HepG2 (cell line): ENCODE results near the gene CCT3. TPM values are rescaled to one million over a fixed set of nuclear protein-coding genes. Genes with fewer than 3 reads are reported as not detected.

Source experiments
- ATAC-seq: fragments of 200-7000 bp; cut with Tn5 transposase; 3 replicates; pipeline ENCODE4 v1.9.1; 2020; ENCODE audit warnings: mild to moderate bottlenecking, moderate library complexity
- BruUV-seq: library from RNA; stranded (reverse); fragments of 400-500 nt; replicated peaks from 2 replicates; lab custom pipeline; 2021; lab: Mats Ljungman, UMichigan
- CTCF ChIA-PET: fragments of 300-600 bp; formaldehyde crosslinking; extraction: SDS; loops from one replicate; lab custom pipeline; 2021; ENCODE audit warnings: low total read pairs, inconsistent platforms, low intra/inter-chr PET ratio; lab: Yijun Ruan, JAX
- POLR2A ChIA-PET: fragments of 350-600 bp; sonication (Branson Sonifier 250); formaldehyde crosslinking; loops from one replicate; lab custom pipeline; 2020; ENCODE audit warnings: antibody characterized with exemption, inconsistent platforms; lab: Yijun Ruan, JAX
- DNase-seq: peaks from one replicate; pipeline ENCODE4 v3.0.0-alpha.2; 2015; ENCODE audit warnings: low spot score
- FAIRE-seq: peaks from 3 replicates; lab custom pipeline; 2011; peaks lifted over from hg19 to GRCh38; lab: Jason Lieb, UNC
- H2AFZ ChIP-seq: one replicate; pipeline ENCODE4 v1.6.1; 2011; ENCODE audit warnings: low read length, inconsistent platforms
- H3K27ac ChIP-seq: fragments of 300-600 bp; 3 replicates; pipeline ENCODE4 v1.8.0; 2011; ENCODE audit warnings: mixed run types, mild to moderate bottlenecking, mixed read lengths, low read length, inconsistent platforms; ENCODE audit not compliant: insufficient read depth; ENCODE audit errors: extremely low read length
- H3K27me3 ChIP-seq, 2 experiments: fragments of 200-600 bp in 1 of 2; 2 replicates in 1 of 2; 3 replicates in 1 of 2; pipeline versions ENCODE4 v1.6.0 to v1.8.0; 2011; ENCODE audit warnings: low read length in 2 of 2, mild to moderate bottlenecking in 2 of 2, moderate library complexity in 2 of 2, inconsistent platforms in 1 of 2; ENCODE audit not compliant: insufficient read depth in 2 of 2, control insufficient read depth in 1 of 2
- H3K36me3 ChIP-seq, 2 experiments: fragments of 200-600 bp in 1 of 2; replicated peaks in 1 of 2; 2 replicates in 1 of 2; 3 replicates in 1 of 2; pipeline versions ENCODE4 v1.5.1 to v1.8.0; 2011; ENCODE audit warnings: low read length in 2 of 2, inconsistent platforms in 1 of 2; ENCODE audit not compliant: insufficient read depth in 2 of 2, control insufficient read depth in 1 of 2
- H3K4me1 ChIP-seq: 2 replicates; pipeline ENCODE4 v1.5.1; 2012; ENCODE audit warnings: low read length, inconsistent platforms; ENCODE audit not compliant: insufficient read depth
- H3K4me2 ChIP-seq: 2 replicates; pipeline ENCODE4 v1.6.0; 2011; ENCODE audit warnings: low read depth, low read length, inconsistent platforms
- H3K4me3 ChIP-seq, 3 experiments: fragments of 200-600 bp in 1 of 3; sonication (generic), shearing (Covaris generic) in 1 of 3; replicated peaks in 1 of 3; 2 replicates each; pipeline ENCODE4 v1.5.1; 2011 to 2016; ENCODE audit warnings: low read length in 3 of 3, inconsistent platforms in 2 of 3, low read depth in 2 of 3, mild to moderate bottlenecking in 2 of 3, control low read depth in 1 of 3, mixed read lengths in 1 of 3; ENCODE audit not compliant: insufficient read depth in 1 of 3
- H3K79me2 ChIP-seq: one replicate; pipeline ENCODE4 v1.6.1; 2011; ENCODE audit warnings: low read length, inconsistent platforms; ENCODE audit not compliant: insufficient read depth
- H3K9ac ChIP-seq: 2 replicates; pipeline ENCODE4 v1.6.0; 2011; ENCODE audit warnings: mild to moderate bottlenecking, low read depth, low read length, inconsistent platforms; ENCODE audit not compliant: insufficient read depth
- H3K9me3 ChIP-seq: 2 replicates; pipeline ENCODE4 v1.5.1; 2012; ENCODE audit warnings: mild to moderate bottlenecking, low read length
- H4K20me1 ChIP-seq: 2 replicates; pipeline ENCODE4 v1.6.0; 2011; ENCODE audit warnings: inconsistent platforms, mild to moderate bottlenecking, low read length, moderate library complexity; ENCODE audit not compliant: insufficient read depth
- FOXO1 ChIP-seq: sonication (generic); formaldehyde crosslinking; IDR thresholded peaks from 2 replicates; pipeline ENCODE4 v1.4.0; 2020; ENCODE audit warnings: missing genetic modification reagents
- KAT2B ChIP-seq: fragments of 150-350 bp; IDR thresholded peaks from 2 replicates; pipeline ENCODE4 v1.6.1; 2014; ENCODE audit warnings: low read depth, low read length, borderline replicate concordance
- SIX4 ChIP-seq: sonication (generic); formaldehyde crosslinking; IDR thresholded peaks from 2 replicates; pipeline ENCODE4 v1.4.0; 2020; ENCODE audit warnings: missing genetic modification reagents
- SP2 ChIP-seq: sonication (generic); formaldehyde crosslinking; IDR thresholded peaks from 2 replicates; pipeline ENCODE4 v1.5.1; 2020; ENCODE audit warnings: mild to moderate bottlenecking, missing genetic modification reagents
- TAF15 ChIP-seq: fragments of 200-400 bp; formaldehyde crosslinking; IDR thresholded peaks from one replicate; pipeline ENCODE4 v1.6.1; 2018; ENCODE audit warnings: mild to moderate bottlenecking, low read depth, low read length; ENCODE audit not compliant: poor library complexity, severe bottlenecking
- THAP11 ChIP-seq: IDR thresholded peaks from 2 replicates; pipeline ENCODE4 v1.6.1; 2016; ENCODE audit warnings: missing biosample characterization, missing genetic modification reagents
- TOPORS ChIP-seq: sonication (generic); formaldehyde crosslinking; IDR thresholded peaks from 2 replicates; pipeline ENCODE4 v1.8.0; 2023; ENCODE audit warnings: mild to moderate bottlenecking, missing genetic modification reagents
- ZNF260 ChIP-seq: sonication (generic); formaldehyde crosslinking; IDR thresholded peaks from 2 replicates; pipeline ENCODE4 v1.4.0; 2020; ENCODE audit warnings: missing genetic modification reagents, low read depth, mild to moderate bottlenecking, borderline replicate concordance
- ZNF496 ChIP-seq: sonication (generic); formaldehyde crosslinking; IDR thresholded peaks from 2 replicates; pipeline ENCODE4 v1.8.1; 2023; ENCODE audit warnings: mild to moderate bottlenecking, moderate library complexity, missing genetic modification reagents; ENCODE audit not compliant: insufficient replicate concordance
- ZNF501 ChIP-seq: sonication (generic); formaldehyde crosslinking; IDR thresholded peaks from 2 replicates; pipeline ENCODE4 v1.5.1; 2020; ENCODE audit warnings: mild to moderate bottlenecking, moderate library complexity, missing genetic modification reagents
- ZNF7 ChIP-seq: IDR thresholded peaks from 2 replicates; pipeline ENCODE4 v1.6.1; 2016; ENCODE audit warnings: missing biosample characterization, missing genetic modification reagents
- ZNF775 ChIP-seq: sonication (generic); formaldehyde crosslinking; IDR thresholded peaks from 2 replicates; pipeline ENCODE4 v1.4.0; 2020; ENCODE audit warnings: missing genetic modification reagents, mild to moderate bottlenecking, moderate library complexity, borderline replicate concordance
- ZNF777 ChIP-seq: sonication (generic); formaldehyde crosslinking; IDR thresholded peaks from 2 replicates; pipeline ENCODE4 v1.4.0; 2020; ENCODE audit warnings: missing genetic modification reagents
- ZNF839 ChIP-seq: sonication (generic); formaldehyde crosslinking; IDR thresholded peaks from 2 replicates; pipeline ENCODE4 v1.4.0; 2020; ENCODE audit warnings: missing genetic modification reagents, mild to moderate bottlenecking, borderline replicate concordance
- ZSCAN9 ChIP-seq: IDR thresholded peaks from 2 replicates; pipeline ENCODE4 v1.6.1; 2016; ENCODE audit warnings: borderline replicate concordance
- WGBS: methylation state at CpG from one replicate; pipeline ENCODE4 v1.1.6; 2017; ENCODE audit warnings: low lambda C conversion rate; 5-methylcytosine and 5-hydroxymethylcytosine counted together
- in situ Hi-C: cut with HindIII; loops from 2 replicates; pipeline ENCODE4 v1.10.0; 2017; ENCODE audit warnings: low pct_unique_long_range_greater_than_20kb; ENCODE audit not compliant: extremely low pct_ligation_motif_present
- intact Hi-C: fragments of 100-400 bp; cut with micrococcal nuclease; formaldehyde crosslinking; loops from one replicate; pipeline ENCODE4 v1.10.0; 2022; ENCODE audit not compliant: unreplicated experiment
- polyA plus RNA-seq, 8 experiments: library from polyadenylated mRNA; depleted of rRNA in 3 of 8; stranded (reverse) in 7 of 8; unstranded in 1 of 8; fragments of >200 nt; fragmentation: Illumina TruSeq in 4 of 8; extraction: Trizol in 4 of 8; gene quantifications; 2 replicates each; pipeline versions ENCODE4 v1.2.1 to v1.2.3, GENCODE V29; 2011 to 2016; ENCODE audit warnings: low read depth in 4 of 8, missing spikeins in 1 of 8, mixed read lengths in 1 of 8; ENCODE audit not compliant: insufficient read depth in 1 of 8
- total RNA-seq, 5 experiments: library from RNA; depleted of rRNA; stranded (reverse); fragments of >200 nt; fragmentation: Illumina TruSeq; extraction: Trizol; gene quantifications; 2 replicates each; pipeline ENCODE4 v1.2.3, GENCODE V29; 2016; ENCODE audit warnings: low read depth in 1 of 5
- TF ChIP-seq, protein P1 (sequence below): sonication (generic); formaldehyde crosslinking; IDR thresholded peaks from 2 replicates; pipeline ENCODE4 v1.4.0; 2020; ENCODE audit warnings: mild to moderate bottlenecking, low read depth, missing genetic modification reagents
- TF ChIP-seq, protein P2 (sequence below): sonication (generic); formaldehyde crosslinking; IDR thresholded peaks from 2 replicates; pipeline ENCODE4 v1.5.0; 2020; ENCODE audit warnings: mild to moderate bottlenecking, low read depth, missing genetic modification reagents, borderline replicate concordance

The CCT3 gene
- total and polyA plus RNA-seq, 2 of the 13 experiments (the other 11 are each of a cell fraction or from before 2014, with no cell fraction given): 319 to 615 TPM

DNA sequence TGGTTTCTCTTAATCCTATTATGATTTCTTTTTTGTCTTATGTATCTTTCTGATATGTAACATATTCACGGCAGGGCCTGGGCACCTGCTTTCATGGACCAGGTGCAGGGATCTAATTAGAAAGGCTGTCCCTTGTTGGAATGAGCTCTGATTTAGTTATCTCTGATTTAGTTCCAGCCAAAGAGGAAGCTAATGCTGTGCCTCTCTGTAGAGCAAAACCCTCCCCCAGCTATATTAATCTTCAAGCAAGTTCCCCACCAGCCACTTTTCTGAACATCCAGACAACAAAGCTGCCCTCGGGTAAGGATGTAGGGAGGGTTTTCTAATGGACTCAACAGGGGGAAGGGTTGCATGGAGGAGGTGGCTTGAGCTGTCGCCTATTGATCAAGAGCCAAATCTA is 6.3 kb upstream of the CCT3 start (continued):
- TF ChIP-seq ZNF775: no peak

DNA sequence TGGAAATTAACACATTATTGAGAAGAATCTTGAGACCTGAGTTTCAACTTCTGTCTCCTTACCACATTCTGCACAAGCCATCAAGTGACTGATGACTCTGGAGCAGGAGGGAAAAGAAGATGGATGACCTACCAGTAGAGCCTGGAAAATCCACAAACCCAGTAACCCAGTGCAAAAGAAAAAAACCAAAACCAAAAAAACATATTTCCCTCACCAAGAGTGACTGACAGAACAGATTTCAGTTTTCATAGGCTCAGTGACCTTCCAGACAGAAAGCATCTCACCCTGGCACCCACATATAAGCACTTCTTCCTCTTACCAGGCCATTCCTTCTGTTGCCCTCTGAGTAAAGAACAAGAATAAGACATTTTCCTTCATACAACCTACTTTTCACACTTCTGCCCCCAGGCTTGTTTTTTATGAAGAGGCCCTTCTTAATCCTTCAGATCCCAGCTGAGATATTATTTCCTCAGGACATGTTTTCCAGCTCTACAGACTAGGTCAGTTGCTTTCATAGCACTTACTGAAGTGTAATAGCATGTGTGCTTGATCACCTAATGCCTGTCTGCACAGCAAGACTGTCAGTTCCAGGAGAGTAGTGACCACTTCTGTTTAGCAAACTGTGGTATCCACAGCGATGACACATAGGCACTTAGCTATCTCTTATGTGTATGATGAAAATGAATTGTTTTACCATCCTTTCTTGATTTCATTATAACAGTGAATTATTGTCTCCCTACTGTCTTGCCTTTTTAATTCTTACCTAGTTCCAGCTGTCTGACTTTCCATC is 4.3 kb upstream of the CCT3 start:
- Histone ChIP-seq H3K79me2 (peaks cover 7% of the 10 kb centered on the region), H3K9me3 (no peaks in the 10 kb centered on the region), H3K4me2 (no peak overlapping the region), H3K27ac (no peak overlapping the region), H3K4me3 (no peak overlapping the region), H4K20me1 (no peaks in the 10 kb centered on the region), H2AFZ (no peak overlapping the region), H3K27me3 (no peaks in the 10 kb centered on the region; a peak in 1 of 5 replicates), H3K9ac (no peak overlapping the region), H3K36me3 (no peaks in the 10 kb centered on the region), H3K4me1 (peaks cover 7% of the 10 kb centered on the region; the same call in 1 of the 2 replicates)
- POLR2A ChIA-PET: no interaction called here
- no peak for FAIRE-seq
- CTCF ChIA-PET: no interaction called here
- TF ChIP-seq ZNF501 (no peak), FOXO1 (no peak), TAF15 (no peak)
- WGBS: 57% methylated on average over 1 of the region's 1 CpG
- no peak for ATAC-seq
- in situ Hi-C loops (no loop called here), intact Hi-C loops (no loop called here)
- DNase-seq: no peak
- BruUV-seq: no TSS peak

DNA sequence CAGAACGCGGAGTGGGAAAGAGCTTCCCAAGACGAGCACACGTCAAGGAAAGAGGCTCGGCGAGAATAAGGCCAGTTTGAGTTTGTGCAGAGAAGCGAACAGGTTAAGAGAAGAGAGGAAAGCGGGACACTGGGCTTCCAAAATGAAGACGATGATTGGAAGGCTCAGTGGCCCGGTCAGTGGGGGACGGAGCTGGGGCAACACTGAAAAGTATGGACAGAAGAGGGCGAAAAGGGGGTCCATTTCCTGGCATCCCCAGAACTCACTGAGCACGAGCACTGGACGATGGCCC is 258 bp downstream of the CCT3 start:
- peak overlapping the region; percentile 85 for H3K27ac ChIP-seq
- H3K9me3 ChIP-seq: no peaks in the 10 kb centered on the region
- peak overlapping the region; percentile 85 for H3K9ac ChIP-seq
- FAIRE-seq: no peak
- H3K4me2 ChIP-seq: peak overlapping the region; percentile 88
- CTCF ChIA-PET: no interaction called here
- no peak overlapping the region for H2AFZ ChIP-seq
- ATAC-seq: peak; percentile 64
- in situ Hi-C loops: no loop called here
- H3K4me3 ChIP-seq: peak overlapping the region; percentile 87 to 94 (median 92)
- H3K36me3 ChIP-seq: peaks cover 3 to 28% of the 10 kb centered on the region in 2 experiments; a peak in 3 of 5 replicates
- DNase-seq: no peak
- peaks cover 25% of the 10 kb centered on the region for H3K4me1 ChIP-seq
- no peaks in the 10 kb centered on the region; a peak in 1 of 5 replicates for H3K27me3 ChIP-seq
- H4K20me1 ChIP-seq: peaks cover 17% of the 10 kb centered on the region
- POLR2A ChIA-PET: interaction anchor here (0.7 to 2.9 kb wide), 9 partner anchors 21 to 219 kb away, joined by 3 to 22 read pairs (median 5); partner anchors contain the start of genes RHBG and SMG5
- peaks cover 43% of the 10 kb centered on the region for H3K79me2 ChIP-seq
- intact Hi-C loops: loop anchor here (5.0 kb wide), 2 partner anchors 34 to 46 kb away; no protein-coding TSS in a partner anchor
- under 1% methylated on average over 14 of the region's 14 CpGs for WGBS
- BruUV-seq: no TSS peak
- TF ChIP-seq ZSCAN9 (CRISPR knock-in tag) (no peak), SP2 (no peak), KAT2B (no peak), THAP11 (no peak), ZNF496 (CRISPR knock-in tag) (no peak), TOPORS (CRISPR knock-in tag) (no peak), ZNF839 (no peak), SIX4 (CRISPR knock-in tag) (no peak), ZNF260 (no peak), ZNF7 (CRISPR knock-in tag) (no peak), ZNF777 (CRISPR knock-in tag) (no peak)
- TF ChIP-seq, protein P1, sequence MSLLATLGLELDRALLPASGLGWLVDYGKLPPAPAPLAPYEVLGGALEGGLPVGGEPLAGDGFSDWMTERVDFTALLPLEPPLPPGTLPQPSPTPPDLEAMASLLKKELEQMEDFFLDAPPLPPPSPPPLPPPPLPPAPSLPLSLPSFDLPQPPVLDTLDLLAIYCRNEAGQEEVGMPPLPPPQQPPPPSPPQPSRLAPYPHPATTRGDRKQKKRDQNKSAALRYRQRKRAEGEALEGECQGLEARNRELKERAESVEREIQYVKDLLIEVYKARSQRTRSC (CRISPR knock-in tag): no peak
- TF ChIP-seq, protein P2, sequence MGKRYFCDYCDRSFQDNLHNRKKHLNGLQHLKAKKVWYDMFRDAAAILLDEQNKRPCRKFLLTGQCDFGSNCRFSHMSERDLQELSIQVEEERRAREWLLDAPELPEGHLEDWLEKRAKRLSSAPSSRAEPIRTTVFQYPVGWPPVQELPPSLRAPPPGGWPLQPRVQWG: no peak
